Heart right ventricle (tissue), 16 donors: ENCODE data around the gene DYSF. TPM values are rescaled to one million over a fixed set of nuclear protein-coding genes. Genes with fewer than 3 reads are reported as not detected.

Source experiments
- ATAC-seq, 8 donors: fragments of 200-7000 bp; cut with Tn5 transposase; one replicate each; pipeline ENCODE4 v1.9.1; 2020; ENCODE audit warnings: mild to moderate bottlenecking in 8 of 8, moderate library complexity in 8 of 8, moderate number of reproducible peaks in 1 of 8
- DNase-seq, 2 donors: peaks; one replicate each; pipeline ENCODE4 v3.0.0-alpha.2; 2020
- H3K27ac ChIP-seq, 10 donors: fragments of 200-600 bp; sonication (generic) in 2 of 10; one replicate each; pipeline versions ENCODE4 v1.5.0 to v1.8.0; 2020 to 2022; ENCODE audit warnings: mild to moderate bottlenecking in 3 of 10
- H3K27me3 ChIP-seq, 7 donors: fragments of 200-600 bp; one replicate each; pipeline ENCODE4 v1.8.0; 2021 to 2022; ENCODE audit warnings: mild to moderate bottlenecking in 2 of 7
- H3K36me3 ChIP-seq, 9 donors: fragments of 200-600 bp; sonication (generic) in 1 of 9; one replicate each; pipeline versions ENCODE4 v1.5.0 to v1.8.0; 2020 to 2022; ENCODE audit warnings: mild to moderate bottlenecking in 2 of 9
- H3K4me1 ChIP-seq, 9 donors: fragments of 200-600 bp; sonication (generic) in 1 of 9; one replicate each; pipeline versions ENCODE4 v1.5.0 to v1.8.0; 2020 to 2022; ENCODE audit warnings: mild to moderate bottlenecking in 4 of 9
- H3K4me3 ChIP-seq, 10 donors: fragments of 200-600 bp; sonication (generic) in 2 of 10; one replicate each; pipeline versions ENCODE4 v1.5.0 to v1.8.0; 2020 to 2022; ENCODE audit warnings: mild to moderate bottlenecking in 7 of 10, moderate library complexity in 2 of 10
- H3K9me3 ChIP-seq, 11 donors: fragments of 200-600 bp in 10 of 11; sonication (generic) in 2 of 11; one replicate each; pipeline versions ENCODE4 v1.5.0 to v1.8.0; 2013 to 2022; ENCODE audit warnings: mild to moderate bottlenecking in 2 of 11, control low read depth in 1 of 11, moderate library complexity in 1 of 11
- CTCF ChIP-seq, 9 donors: fragments of 200-600 bp; sonication (generic) in 2 of 9; IDR thresholded peaks; one replicate each; pipeline versions ENCODE4 v1.5.0 to v1.8.0; 2021 to 2022; ENCODE audit warnings: antibody characterized with exemption in 9 of 9, mild to moderate bottlenecking in 5 of 9, moderate library complexity in 1 of 9
- WGBS, 2 donors: extraction: QIAGEN DNeasy Blood & Tissue Kit; methylation state at CpG; one replicate each; pipeline ENCODE4 v1.1.7; 2013; ENCODE audit warnings: inconsistent platforms in 1 of 2; 5-methylcytosine and 5-hydroxymethylcytosine counted together
- intact Hi-C, 10 donors: fragments of 100-400 bp; cut with DNase I; formaldehyde crosslinking; loops; one replicate each; pipeline versions ENCODE4 v1.11.1 to v1.14.2; 2022
- polyA plus RNA-seq, 2 donors: library from polyadenylated mRNA; stranded (reverse); fragments of 200-250 nt; gene quantifications; one replicate each; pipeline ENCODE4 v1.2.3, GENCODE V29; 2013
- total RNA-seq, 10 donors: library from RNA; stranded (reverse); fragmentation: NEBNext Ultra II Directional in 3 of 10; extraction: Animal tissue kit (Norgen Biotek cat#: 25700) in 3 of 10; gene quantifications; one replicate each; pipeline versions ENCODE4 v1.2.1 to v1.2.4, GENCODE V29; 2021 to 2023
- donor health status: Arrhythmogenic right ventricular cardiomyopathy.
- donor health status: ischemic (EF 13 %, LVEDD 7.1; RV severe dilation, severe dysfunction).
- donor health status: healthy with polysubstance abuse.
- donor health status: DM: no; HTN: yes; CAD: no.
- donor health status: DM: no; HTN: no; CAD: no.
- donor health status: ischemic (EF 25% LVEDD 6.9; RV normal size, moderate dysfunction).
- donor health status: ischemic (EF 25% LVEDD 5.7; RV mildly dilated, moderate dysfunction).
- donor health status: healthy.
- donor health status: DM: yes; HTN: yes; CAD: no.
- donor health status: Ischemic cardiomyopathy.
- donor health status: ischemic (EF 35%, LVEDD 5.7; RV mildly dilated, moderate dysfunction).
- donor health status: nonischemic (EF 11% LVEDD 7.7; RV severe dilation, severe dysfunction).
- donor health status: DM: yes; HTN: yes; CAD: no.
- donor health status: PGD.
- donor health status: ischemic (EF 29% LVEDD 5.4; RV normal size, mild dysfunction).
- donor health status: nonischemic (EF 23%, LVEDD 6.1; RV moderate dilation, normal function).

The DYSF gene
- total and polyA plus RNA-seq, 12 donors, result 20.6 to 100 (median 64.8) TPM

GRCh38 chr2:71564361-71564760, 111.0 kb downstream of the DYSF start:
- DNase-seq, result no peak
- no peak overlapping the region for H3K4me3 ChIP-seq
- H3K4me1 ChIP-seq, result peaks cover 0 to 4% (median 0%) of the 10 kb centered on the region in 9 donors
- H3K27me3 ChIP-seq, result no peaks in the 10 kb centered on the region
- intact Hi-C loops, result no loop called here
- H3K27ac ChIP-seq, result no peak overlapping the region
- no peak for TF ChIP-seq CTCF (IDR thresholded peaks at IDR 0.05)
- no peaks in the 10 kb centered on the region for H3K9me3 ChIP-seq
- H3K36me3 ChIP-seq, result peaks cover 0 to 86% (median 9%) of the 10 kb centered on the region in 9 donors
- 94 to 96% methylated on average over 5 of the region's 5 CpGs for WGBS, 2 donors
- ATAC-seq, result no peak

GRCh38 chr2:71564790-71565189, 111.4 kb downstream of the DYSF start:
- TF ChIP-seq CTCF (IDR thresholded peaks at IDR 0.05), result no peak
- ATAC-seq (no peak), DNase-seq (no peak)
- intact Hi-C loops, result no loop called here
- H3K27ac ChIP-seq, result no peak overlapping the region
- no peaks in the 10 kb centered on the region for H3K9me3 ChIP-seq
- no peaks in the 10 kb centered on the region for H3K27me3 ChIP-seq
- WGBS, 2 donors, result 86 to 91% methylated on average over 7 of the region's 7 CpGs
- H3K4me1 ChIP-seq, result peaks cover 0 to 4% (median 0%) of the 10 kb centered on the region in 9 donors
- no peak overlapping the region for H3K4me3 ChIP-seq
- peaks cover 0 to 86% (median 9%) of the 10 kb centered on the region in 9 donors for H3K36me3 ChIP-seq

GRCh38 chr2:71566372-71566771, 113.0 kb downstream of the DYSF start:
- no peak for DNase-seq
- peaks cover 0 to 94% (median 9%) of the 10 kb centered on the region in 9 donors for H3K36me3 ChIP-seq
- H3K4me3 ChIP-seq, result no peak overlapping the region
- ATAC-seq, result no peak
- H3K27me3 ChIP-seq, result no peaks in the 10 kb centered on the region
- intact Hi-C loops, result no loop called here
- peaks cover 0 to 4% (median 0%) of the 10 kb centered on the region in 9 donors for H3K4me1 ChIP-seq
- no peaks in the 10 kb centered on the region for H3K9me3 ChIP-seq
- WGBS, 2 donors, result 79 to 84% methylated on average over 9 of the region's 9 CpGs
- no peak for TF ChIP-seq CTCF (IDR thresholded peaks at IDR 0.05)
- H3K27ac ChIP-seq, result no peak overlapping the region

- no peak for DNase-seq
- peaks cover 0 to 4% (median 0%) of the 10 kb centered on the region in 9 donors for H3K4me1 ChIP-seq
- intact Hi-C loops, result no loop called here
- no peak overlapping the region for H3K4me3 ChIP-seq
- peaks cover 0 to 86% (median 14%) of the 10 kb centered on the region in 9 donors for H3K36me3 ChIP-seq
- no peak for TF ChIP-seq CTCF (IDR thresholded peaks at IDR 0.05)
- no peak overlapping the region for H3K27ac ChIP-seq
- no peaks in the 10 kb centered on the region for H3K27me3 ChIP-seq
- WGBS, 2 donors, result 90 to 92% methylated on average over 9 of the region's 9 CpGs
- no peak for ATAC-seq
- no peaks in the 10 kb centered on the region for H3K9me3 ChIP-seq
Observed at GRCh38 chr2:71567625-71568024, 114.3 kb downstream of the DYSF start.
